OCI-LY1 (cell line): ENCODE data around the gene MYO18B.

Source experiments
- EZH2 ChIP-seq: fragments of 200-600 bp; sonication (generic), shearing (Covaris generic); IDR thresholded peaks from 2 replicates; pipeline ENCODE4 v1.8.0; 2017; ENCODE audit warnings: borderline replicate concordance, mixed run types, mild to moderate bottlenecking, antibody characterized with exemption, low read length, moderate library complexity, mixed read lengths
- TF ChIP-seq, protein P1 (sequence below): fragments of 200-600 bp; sonication (generic), shearing (Covaris generic); IDR thresholded peaks from 2 replicates; pipeline ENCODE4 v1.5.1; 2017; ENCODE audit warnings: mild to moderate bottlenecking, antibody characterized with exemption, low read length, moderate library complexity, mixed read lengths

GRCh38 chr22:25710501-25710900, 31.5 kb upstream of the MYO18B start:
- TF ChIP-seq, protein P1, sequence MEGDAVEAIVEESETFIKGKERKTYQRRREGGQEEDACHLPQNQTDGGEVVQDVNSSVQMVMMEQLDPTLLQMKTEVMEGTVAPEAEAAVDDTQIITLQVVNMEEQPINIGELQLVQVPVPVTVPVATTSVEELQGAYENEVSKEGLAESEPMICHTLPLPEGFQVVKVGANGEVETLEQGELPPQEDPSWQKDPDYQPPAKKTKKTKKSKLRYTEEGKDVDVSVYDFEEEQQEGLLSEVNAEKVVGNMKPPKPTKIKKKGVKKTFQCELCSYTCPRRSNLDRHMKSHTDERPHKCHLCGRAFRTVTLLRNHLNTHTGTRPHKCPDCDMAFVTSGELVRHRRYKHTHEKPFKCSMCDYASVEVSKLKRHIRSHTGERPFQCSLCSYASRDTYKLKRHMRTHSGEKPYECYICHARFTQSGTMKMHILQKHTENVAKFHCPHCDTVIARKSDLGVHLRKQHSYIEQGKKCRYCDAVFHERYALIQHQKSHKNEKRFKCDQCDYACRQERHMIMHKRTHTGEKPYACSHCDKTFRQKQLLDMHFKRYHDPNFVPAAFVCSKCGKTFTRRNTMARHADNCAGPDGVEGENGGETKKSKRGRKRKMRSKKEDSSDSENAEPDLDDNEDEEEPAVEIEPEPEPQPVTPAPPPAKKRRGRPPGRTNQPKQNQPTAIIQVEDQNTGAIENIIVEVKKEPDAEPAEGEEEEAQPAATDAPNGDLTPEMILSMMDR = no peak
- no peak for TF ChIP-seq EZH2
